ENCODE measurements around the gene HDX.
"Not testable (repeated sequence)": the region's sequence is repeated elsewhere in the genome, so short reads cannot be mapped to it uniquely, and the experiment has no call there.

The HDX gene

DNA sequence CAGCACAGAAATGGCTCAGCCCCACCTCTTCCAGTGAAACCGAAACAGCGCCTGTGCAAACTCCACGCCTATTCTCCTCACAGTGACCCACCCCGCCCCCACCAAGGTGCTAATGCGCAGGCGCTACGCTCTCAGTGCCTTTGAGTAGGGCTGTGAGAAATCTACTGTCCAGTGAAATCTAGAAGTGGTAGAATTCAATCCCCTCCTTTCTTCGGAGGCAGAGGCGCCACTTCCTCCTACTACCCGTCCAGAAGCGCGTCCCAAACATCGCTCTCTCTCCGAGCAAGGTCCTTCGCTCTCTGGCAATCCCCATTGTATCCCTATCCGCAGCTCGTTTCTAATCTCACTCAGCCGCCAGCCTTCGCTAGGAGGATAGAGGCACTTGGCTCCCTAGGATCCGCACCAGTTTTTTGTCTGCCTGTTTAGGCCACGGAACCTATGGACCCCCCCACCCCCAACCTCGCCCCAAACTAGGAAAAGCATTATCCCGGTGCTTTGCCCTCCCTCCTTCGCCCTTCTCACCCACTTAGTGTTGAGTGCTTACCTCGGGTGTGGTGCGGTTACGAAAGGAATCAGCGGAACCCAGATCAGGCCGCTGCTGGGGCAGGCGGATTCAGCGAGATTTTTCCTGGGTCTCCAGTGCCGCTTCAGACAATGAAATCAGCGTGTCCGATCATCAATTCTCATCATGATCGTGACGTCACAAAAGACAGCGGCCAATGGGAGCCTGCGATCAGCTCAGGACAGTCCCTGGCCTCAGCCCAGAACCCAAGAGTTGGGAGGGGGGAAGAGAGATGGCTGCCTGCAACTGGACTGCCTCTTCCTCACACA, at the start of gene HDX:
Gene HDX, minus strand, starts transcription at position 656 of the 831 bp plus-strand sequence. CDS start 27,056 bp downstream, outside the sequence.
- peak; percentile 33 for DNase-seq

GRCh38 chrX:84541315-84541714, 39.1 kb upstream of the HDX start:
- DNase-seq, result not testable (repeated sequence)

DNA sequence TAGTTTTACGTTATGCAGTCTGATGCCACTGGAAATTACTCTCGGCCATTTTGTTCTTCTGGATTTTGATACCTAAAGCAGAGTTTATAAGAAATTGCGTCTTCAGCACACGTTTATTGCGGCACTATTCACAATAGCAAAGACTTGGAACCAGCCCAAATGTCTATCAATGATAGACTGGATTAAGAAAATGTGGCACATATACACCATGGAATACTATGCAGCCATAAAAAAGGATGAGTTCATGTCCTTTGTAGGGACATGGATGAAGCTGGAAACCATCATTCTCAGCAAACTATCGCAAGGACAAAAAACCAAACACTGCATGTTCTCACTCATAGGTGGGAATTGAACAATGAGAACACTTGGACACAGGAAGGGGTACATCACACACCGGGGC, 35.4 kb upstream of the HDX start:
- not testable (repeated sequence) for DNase-seq

DNA sequence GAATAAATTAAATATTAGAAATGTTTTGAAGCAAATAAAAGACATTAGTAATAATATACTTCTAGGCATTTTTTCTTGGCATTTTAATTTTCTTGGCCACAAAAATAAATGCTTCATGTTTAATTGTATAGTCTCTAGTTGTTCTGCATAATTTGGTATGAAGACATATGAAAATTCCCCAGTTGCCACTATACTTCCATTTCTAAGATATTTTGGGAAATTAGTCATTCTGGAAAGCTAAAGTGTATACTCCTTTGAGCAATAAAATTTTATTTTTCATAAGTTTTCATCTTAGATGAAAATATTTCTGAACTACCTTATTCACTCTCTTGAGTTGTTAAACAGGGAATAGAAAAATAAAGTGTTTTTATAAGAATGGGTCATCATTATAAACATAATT, 13.8 kb downstream of the HDX start:
- DNase-seq, result no peak

GRCh38 chrX:84487365-84488353, 14.6 kb downstream of the HDX start:
- no peak for DNase-seq

- DNase-seq, result no peak
Observed at GRCh38 chrX:84479086-84479485, 23.2 kb downstream of the HDX start.

GRCh38 chrX:84477114-84477513, 25.1 kb downstream of the HDX start:
- DNase-seq, result no peak

DNA sequence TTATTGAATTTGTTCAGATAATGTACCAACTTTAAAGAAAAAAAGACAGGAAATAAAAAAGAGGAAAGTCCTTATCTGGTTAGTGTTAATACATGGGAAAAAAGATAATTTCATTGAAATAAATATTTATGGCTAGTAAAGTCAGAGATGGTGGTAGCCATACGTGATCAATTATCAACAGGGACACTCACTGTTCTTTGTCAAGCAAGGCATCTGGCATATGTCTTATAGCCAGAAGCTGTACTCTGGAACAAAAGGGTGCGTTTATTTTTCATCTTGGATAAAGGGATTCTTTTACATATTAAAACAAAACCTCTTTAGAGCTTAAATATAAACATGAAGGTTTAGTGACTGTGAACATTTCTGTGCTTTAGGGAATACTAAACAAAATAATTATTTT, 26.7 kb downstream of the HDX start:
- no peak for DNase-seq

DNA sequence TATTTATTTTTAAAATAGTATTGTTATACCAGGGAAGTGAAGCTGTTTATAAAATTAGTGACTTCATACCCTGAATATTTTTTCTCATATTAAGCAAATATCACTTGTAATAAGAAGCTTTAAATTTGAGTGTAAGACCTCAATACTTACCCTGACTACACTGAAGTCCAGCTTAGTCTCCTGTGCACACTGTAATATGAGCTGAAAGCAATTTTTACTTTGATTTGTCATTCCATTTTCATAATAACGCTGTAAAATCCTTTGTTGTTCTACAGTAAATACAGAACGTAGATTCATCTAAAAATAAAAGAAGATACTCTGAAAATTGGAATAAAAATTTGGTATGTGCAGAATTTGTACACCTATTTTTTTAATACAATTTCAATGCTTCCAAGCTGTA, 27.2 kb downstream of the HDX start:
- no peak for DNase-seq

DNA sequence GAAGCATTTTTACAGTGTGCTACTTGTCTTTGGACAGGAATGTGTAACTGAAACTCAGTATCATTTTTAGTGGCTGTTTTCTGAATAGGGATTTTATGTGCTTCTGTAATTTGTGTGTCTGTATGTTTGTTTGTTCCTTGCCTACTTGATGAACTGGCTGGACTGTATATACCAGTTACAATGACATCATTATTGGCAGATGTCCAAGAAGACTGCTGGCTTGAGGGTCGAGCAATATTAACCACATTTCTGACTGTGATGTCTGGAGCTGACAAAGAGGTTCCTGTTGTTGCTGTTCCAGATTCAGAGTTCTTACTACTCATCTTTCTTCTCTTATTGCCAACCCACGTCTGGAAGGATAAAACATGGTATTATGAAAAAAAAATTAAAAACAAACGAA, 33.0 kb downstream of the HDX start:
- DNase-seq, result no peak

GRCh38 chrX:84467898-84468297, 34.4 kb downstream of the HDX start:
- DNase-seq, result no peak

DNA sequence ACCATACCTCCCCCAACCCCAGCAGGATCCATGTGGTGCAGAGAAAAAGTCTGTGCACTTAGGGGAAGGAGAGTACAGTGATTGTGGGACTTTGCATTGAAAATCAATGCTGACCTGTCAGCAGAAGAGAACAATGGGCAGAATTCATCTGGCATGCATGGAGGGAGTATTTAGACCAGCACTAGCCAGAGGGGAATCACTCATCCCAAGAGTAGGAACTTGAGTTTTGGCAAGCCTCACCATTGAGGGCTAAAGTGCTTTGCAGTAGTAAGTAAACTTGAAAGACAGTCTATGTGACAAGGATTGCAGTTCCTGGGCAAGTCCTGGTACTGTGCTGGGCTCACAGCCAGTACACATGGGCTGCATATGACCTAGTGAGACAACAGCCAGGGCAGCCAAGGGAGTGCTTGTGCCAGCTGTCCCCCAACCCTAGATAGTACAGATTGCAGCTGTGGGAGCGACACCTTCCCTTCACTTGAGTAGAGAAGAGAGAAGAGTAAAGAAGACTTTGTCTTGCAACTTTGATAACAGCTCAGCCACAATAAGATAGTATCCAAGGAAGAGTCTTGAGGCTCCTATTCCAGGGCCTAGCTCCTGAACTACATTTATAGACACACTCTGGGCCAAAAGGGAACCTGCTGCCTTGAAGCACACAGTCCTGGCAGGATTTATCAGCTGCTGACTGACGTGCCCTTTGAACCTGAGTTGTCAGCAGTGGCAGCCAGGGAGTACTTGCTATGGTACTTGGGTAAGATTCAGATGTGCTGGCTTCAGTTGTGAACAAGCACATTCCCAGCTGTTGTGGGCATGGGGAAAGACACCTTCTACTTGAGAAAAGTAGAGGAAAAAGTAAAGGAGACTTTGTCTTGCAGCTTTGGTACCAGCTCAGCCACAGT, 48.7 kb downstream of the HDX start:
- DNase-seq, result no peak

GRCh38 chrX:84441143-84441542, 61.1 kb downstream of the HDX start:
- no peak for DNase-seq

DNA sequence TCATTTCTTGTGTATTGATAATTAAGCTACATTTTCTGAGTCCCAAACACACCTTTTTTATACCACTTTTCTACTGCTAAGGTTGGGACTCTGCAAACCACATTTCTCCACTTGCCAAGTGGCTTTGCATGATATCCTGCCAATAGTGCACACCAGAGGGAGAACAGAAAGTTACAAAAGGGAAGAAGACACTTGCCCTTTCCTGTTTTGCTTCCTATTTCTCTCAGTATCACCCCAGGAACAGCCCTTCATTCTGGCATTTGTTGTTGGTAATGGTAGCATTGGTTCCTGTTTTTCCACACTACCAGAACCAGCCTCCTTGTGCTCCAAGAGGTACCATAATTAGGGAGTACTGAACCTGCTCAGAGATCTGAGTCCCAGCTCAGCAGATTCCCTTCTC, 87.1 kb downstream of the HDX start:
- no peak for DNase-seq

DNA sequence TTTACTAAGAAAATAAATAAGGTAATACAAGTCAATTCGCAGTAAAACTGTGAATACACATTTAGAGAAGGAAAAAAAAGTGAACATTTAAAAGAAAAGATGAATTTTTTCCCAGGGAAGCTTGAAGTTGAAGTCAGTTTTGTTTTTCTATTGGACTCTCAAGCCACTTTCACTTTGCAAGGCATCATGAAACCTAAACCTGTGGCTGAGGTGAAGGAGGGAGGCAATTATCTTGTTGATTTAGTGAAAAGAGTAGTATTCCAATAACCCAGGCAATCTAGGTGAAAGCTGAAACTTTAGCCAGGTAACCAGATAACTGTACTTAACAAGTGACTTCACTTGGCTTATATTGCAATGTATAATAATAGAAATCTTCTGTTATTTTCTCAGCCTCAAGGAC, 138.6 kb downstream of the HDX start:
- DNase-seq, result no peak

GRCh38 chrX:84363051-84363450, 139.2 kb downstream of the HDX start:
- DNase-seq, result no peak

- no peak for DNase-seq
Observed at GRCh38 chrX:84362184-84362838, 139.9 kb downstream of the HDX start.

- no peak for DNase-seq
Observed at GRCh38 chrX:84358271-84358670, 144.0 kb downstream of the HDX start.

DNA sequence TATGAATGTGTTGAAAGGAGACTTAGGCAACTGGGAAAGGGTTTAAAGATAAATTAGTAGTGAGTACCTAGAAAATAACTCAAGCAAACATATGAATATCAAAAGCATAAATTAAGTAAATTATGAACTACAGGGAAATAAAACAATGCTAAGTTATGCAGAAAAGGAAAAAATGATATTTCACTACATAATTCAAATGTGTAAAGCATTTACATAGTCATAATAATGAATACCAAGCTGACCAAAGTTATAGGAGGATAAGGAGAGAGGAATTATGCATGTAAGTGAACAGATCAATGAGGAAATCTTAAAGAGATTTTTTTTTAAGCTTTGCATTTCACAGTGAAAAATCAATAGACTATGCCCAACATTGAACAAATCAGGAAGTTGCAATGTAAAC, 145.0 kb downstream of the HDX start:
- DNase-seq, result no peak

- DNase-seq, result no peak
Observed at GRCh38 chrX:84340968-84341367, 161.3 kb downstream of the HDX start.

- no peak for DNase-seq
Observed at GRCh38 chrX:84339507-84340364, 162.5 kb downstream of the HDX start.

Data from NCI-H2227 treated with DMSO at 0.1 percent for 48 hours (cell line).